ENCODE measurements around the gene CASP6. TPM values are rescaled to one million over a fixed set of nuclear protein-coding genes. Genes with fewer than 3 reads are reported as not detected.
A peak's percentile ranks its signal among the peaks of the same experiment; 100 is the strongest.

The CASP6 gene
- 30.5 and 33.0 TPM in 2 replicates for total RNA-seq (2021)
- percentile 74 among the genes with signal in this experiment for Bru-seq, nascent RNA
- percentile 73 among the genes with signal in this experiment for BruChase-seq, experiment 1, labeled RNA remaining after a 2-hour chase
- percentile 73 among the genes with signal in this experiment for BruChase-seq, experiment 2, labeled RNA remaining after a 6-hour chase
- long read RNA-seq, transcript CASP6-201 (7 exons, 1,548 nt) = major isoform, 97 of 115 reads
- long read RNA-seq, partial matches to known transcripts = 1 of 115 reads
- long read RNA-seq, other reads (novel, unspliced or antisense) = 16 of 115 reads

DNA sequence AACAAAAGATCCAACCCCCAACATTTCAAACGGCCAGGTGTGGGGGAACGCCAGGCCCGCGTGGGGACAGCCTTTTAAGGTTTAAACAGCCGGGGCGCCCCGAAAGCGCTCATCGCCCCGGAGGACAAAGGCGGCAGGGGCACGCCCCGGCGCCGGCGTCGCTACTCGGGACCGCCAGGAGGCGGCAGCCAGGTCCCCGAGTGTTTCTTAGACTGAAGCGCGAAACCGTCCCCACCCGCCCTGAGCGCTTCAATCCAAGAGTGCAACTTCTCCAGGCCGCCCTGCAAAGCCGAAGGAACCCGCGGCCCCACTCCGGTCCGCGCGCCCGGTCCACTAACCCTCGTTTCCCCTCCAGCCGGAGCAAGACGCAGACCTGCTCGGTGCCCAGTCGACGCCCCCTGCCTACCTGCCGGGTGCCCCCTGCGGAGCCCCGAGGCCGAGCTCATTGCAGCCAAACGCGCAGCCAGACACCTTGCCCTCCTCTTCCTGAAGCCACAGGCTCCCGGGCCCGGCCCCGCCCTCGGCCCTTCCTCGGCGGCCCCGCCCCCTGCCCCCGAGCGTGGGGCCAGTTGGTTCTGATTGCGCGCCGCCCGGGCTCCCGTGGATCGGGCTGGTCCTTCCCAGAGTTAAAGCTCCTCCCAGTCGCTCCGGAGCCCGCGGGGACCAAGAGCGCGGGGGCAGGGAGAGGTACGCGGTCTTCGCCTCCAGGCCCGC, at the start of gene CASP6:
Gene CASP6, minus strand, starts transcription at position 496 of the 714 bp plus-strand sequence. Its CDS starts 50 bp downstream, at position 446.
- TF ChIP-seq EZH2 (IDR thresholded peaks at IDR 0.05; ENCODE audit: borderline replicate concordance, low read depth, low read length, poor library complexity, severe bottlenecking) (no peak), CTCF (conservative IDR thresholded peaks at IDR 0.05; ENCODE audit: low read depth, low read length) (peak; percentile 75)
- Histone ChIP-seq H3K36me3 (ENCODE audit: insufficient read depth, low read length, poor library complexity, severe bottlenecking) (no peaks in the 10 kb centered on the region), H3K4me1 (ENCODE audit: insufficient read depth, low read length, poor library complexity, severe bottlenecking) (peaks cover 17% of the 10 kb centered on the region), H3K4me3 (ENCODE audit: low read depth, low read length, poor library complexity, severe bottlenecking) (peak within 1 kb of the TSS; percentile 91), H3K27ac (ENCODE audit: low read depth, low read length, poor library complexity, severe bottlenecking) (peak within 1 kb of the TSS; percentile 90), H3K27me3 (replicated peaks; ENCODE audit: insufficient read depth, low read depth, low read length, poor library complexity) (no peaks in the 10 kb centered on the region), H3K9me3 (ENCODE audit: low read depth, low read length, poor library complexity, severe bottlenecking) (no peaks in the 10 kb centered on the region)
- intact Hi-C loops (cut with micrococcal nuclease; ENCODE audit: unreplicated experiment) = loop anchor here (2.0 to 10.0 kb wide), 3 partner anchors 102 to 272 kb away; partner anchors contain the start of gene GAR1
- ChIA-PET CTCF (interaction anchor here (0.8 kb wide), 1 partner anchor 101 kb away, joined by 3 read pairs; no protein-coding TSS in a partner anchor), POLR2A (ENCODE audit: low non-redundant PET) (no interaction called here)
- DNase-seq (ENCODE audit: low spot score) = peak; percentile 86
- TSS peak; percentile 33 for BruUV-seq (replicated peaks)

DNA sequence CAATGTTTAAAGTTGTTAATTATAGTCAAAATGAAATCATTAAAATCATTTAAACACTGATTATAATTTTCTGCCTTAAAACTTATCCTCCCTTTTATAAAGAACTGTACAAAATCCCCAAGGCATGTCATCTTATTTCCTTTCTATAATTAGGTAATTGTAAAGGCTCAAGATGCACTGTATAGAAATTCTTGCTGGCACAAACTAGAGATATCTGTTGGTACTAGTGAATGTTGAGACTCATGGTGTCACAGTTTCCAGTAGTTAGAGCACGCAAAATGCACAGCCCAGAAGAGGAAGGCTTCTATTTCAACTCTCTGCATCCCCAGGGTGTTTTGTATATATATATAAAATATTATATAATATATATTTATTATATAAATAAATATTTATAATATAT, 49.3 kb upstream of the CASP6 start:
- no peak overlapping the region for H3K4me3 ChIP-seq (ENCODE audit: low read depth, low read length, poor library complexity, severe bottlenecking)
- H3K36me3 ChIP-seq (ENCODE audit: insufficient read depth, low read length, poor library complexity, severe bottlenecking) = no peaks in the 10 kb centered on the region
- peak; percentile 84 for DNase-seq (ENCODE audit: low spot score)
- H3K4me1 ChIP-seq (ENCODE audit: insufficient read depth, low read length, poor library complexity, severe bottlenecking) = peaks cover 10% of the 10 kb centered on the region
- H3K27ac ChIP-seq (ENCODE audit: low read depth, low read length, poor library complexity, severe bottlenecking) = no peak overlapping the region
- no peak for TF ChIP-seq CTCF (conservative IDR thresholded peaks at IDR 0.05; ENCODE audit: low read depth, low read length)
- TF ChIP-seq EZH2 (IDR thresholded peaks at IDR 0.05; ENCODE audit: borderline replicate concordance, low read depth, low read length, poor library complexity, severe bottlenecking) = no peak
- no peaks in the 10 kb centered on the region for H3K27me3 ChIP-seq (replicated peaks; ENCODE audit: insufficient read depth, low read depth, low read length, poor library complexity)
- POLR2A ChIA-PET (ENCODE audit: low non-redundant PET) = no interaction called here
- intact Hi-C loops (cut with micrococcal nuclease; ENCODE audit: unreplicated experiment) = no loop called here
- CTCF ChIA-PET = no interaction called here
- BruUV-seq (replicated peaks) = no TSS peak
- no peaks in the 10 kb centered on the region for H3K9me3 ChIP-seq (ENCODE audit: low read depth, low read length, poor library complexity, severe bottlenecking)

- H3K36me3 ChIP-seq (ENCODE audit: insufficient read depth, low read length, poor library complexity, severe bottlenecking) = no peaks in the 10 kb centered on the region
- CTCF ChIA-PET = no interaction called here
Observed at GRCh38 chr4:109751852-109752251, 48.6 kb upstream of the CASP6 start.

More at GRCh38 chr4:109751852-109752251, 48.6 kb upstream of the CASP6 start:
- no peak for DNase-seq (ENCODE audit: low spot score)
- Histone ChIP-seq H3K27ac (ENCODE audit: low read depth, low read length, poor library complexity, severe bottlenecking) (no peak overlapping the region), H3K4me3 (ENCODE audit: low read depth, low read length, poor library complexity, severe bottlenecking) (no peak overlapping the region), H3K27me3 (replicated peaks; ENCODE audit: insufficient read depth, low read depth, low read length, poor library complexity) (no peaks in the 10 kb centered on the region), H3K9me3 (ENCODE audit: low read depth, low read length, poor library complexity, severe bottlenecking) (no peaks in the 10 kb centered on the region), H3K4me1 (ENCODE audit: insufficient read depth, low read length, poor library complexity, severe bottlenecking) (peaks cover 10% of the 10 kb centered on the region)
- intact Hi-C loops (cut with micrococcal nuclease; ENCODE audit: unreplicated experiment) = no loop called here
- BruUV-seq (replicated peaks) = no TSS peak
- TF ChIP-seq CTCF (conservative IDR thresholded peaks at IDR 0.05; ENCODE audit: low read depth, low read length) (no peak), EZH2 (IDR thresholded peaks at IDR 0.05; ENCODE audit: borderline replicate concordance, low read depth, low read length, poor library complexity, severe bottlenecking) (no peak)
- POLR2A ChIA-PET (ENCODE audit: low non-redundant PET) = no interaction called here

Data from A673 (cell line).